Breast epithelium (tissue), 3 donors: ENCODE data around the gene DOCK11.

Experiments
- CTCF ChIP-seq, 3 donors: fragments of 450-650 bp; IDR thresholded peaks; one replicate each; pipeline ENCODE4 v1.5.1; 2016 to 2017; ENCODE audit warnings: antibody characterized with exemption in 3 of 3, mild to moderate bottlenecking in 3 of 3, moderate library complexity in 3 of 3
- POLR2A ChIP-seq: fragments of 450-650 bp; IDR thresholded peaks from one replicate; pipeline ENCODE4 v1.6.1; 2016; ENCODE audit warnings: antibody characterized with exemption, mild to moderate bottlenecking, moderate library complexity

GRCh38 chrX:118632862-118633261 lies 137.2 kb downstream of the DOCK11 start:
- TF ChIP-seq POLR2A (no peak), CTCF (IDR thresholded peaks at IDR 0.05) (no peak)
